NT2/D1 (cell line): ENCODE measurements around the gene REPS2.

Experiments
- SUZ12 ChIP-seq: IDR thresholded peaks from 2 replicates; pipeline ENCODE4 v1.6.1; 2011; ENCODE audit not compliant: insufficient read length, insufficient read depth; ENCODE audit errors: extremely low read depth
- YY1 ChIP-seq: IDR thresholded peaks from 2 replicates; pipeline ENCODE4 v1.6.1; 2011; ENCODE audit not compliant: insufficient read length, insufficient read depth
- ZNF274 ChIP-seq: IDR thresholded peaks from 2 replicates; pipeline ENCODE4 v1.6.1; 2011; ENCODE audit warnings: mild to moderate bottlenecking, low read depth, low read length

GRCh38 chrX:16981209-16981608, 34.8 kb downstream of the REPS2 start:
- TF ChIP-seq YY1, result no peak
- no peak for TF ChIP-seq SUZ12
- no peak for TF ChIP-seq ZNF274
